Measurements from ENCODE around the gene C8G.
A peak's percentile ranks its signal among the peaks of the same experiment; 100 is the strongest.

C8G gene

GRCh38 chr9:136995772-136996311, 50.8 kb downstream of the C8G start:
- Histone ChIP-seq H3K27ac (no peak overlapping the region), H3K36me3 (ENCODE audit: insufficient read depth, low read length) (peaks cover 5% of the 10 kb centered on the region; the same call in 1 of the 2 replicates), H3K9ac (ENCODE audit: insufficient read length) (peak overlapping the region; percentile 59), H3K9me3 (ENCODE audit: low read depth, low read length) (no peaks in the 10 kb centered on the region), H3K4me3 (no peak overlapping the region)
- TF ChIP-seq EZH2 (IDR thresholded peaks at IDR 0.05), result no peak
- DNase-seq (ENCODE audit: low read depth, low spot score), result no peak

Data from SK-N-MC (cell line).